WTC11 (cell line): ENCODE data around the gene MAS1. TPM values are rescaled to one million over a fixed set of nuclear protein-coding genes. Genes with fewer than 3 reads are reported as not detected.

Source experiments
- ATAC-seq: fragments of 200-7000 bp; cut with Tn5 transposase; 2 replicates; pipeline ENCODE4 v1.10.0; 2021; ENCODE audit warnings: mild to moderate bottlenecking, moderate library complexity
- CTCF ChIA-PET: fragments of 300-600 bp; sonication (Branson Sonifier 250); formaldehyde crosslinking; loops from one replicate; lab custom pipeline; 2021; ENCODE audit warnings: antibody characterized with exemption; lab: Charles Lee
- POLR2A ChIA-PET: fragments of 350-600 bp; sonication (Branson Sonifier 250); formaldehyde crosslinking; loops from one replicate; lab custom pipeline; 2021; ENCODE audit warnings: antibody characterized with exemption; lab: Charles Lee
- DNase-seq: peaks from one replicate; pipeline ENCODE4 v3.0.0; 2021; ENCODE audit warnings: low spot score
- H3K27ac Mint-ChIP-seq: 2 replicates; pipeline ENCODE4 v1.8.0; 2021; ENCODE audit warnings: mixed read lengths
- H3K27me3 Mint-ChIP-seq: 2 replicates; pipeline ENCODE4 v1.8.0; 2021; ENCODE audit warnings: low read depth, mild to moderate bottlenecking, moderate library complexity, mixed read lengths
- H3K36me3 Mint-ChIP-seq: 2 replicates; pipeline ENCODE4 v1.8.0; 2021; ENCODE audit warnings: mixed read lengths
- H3K4me1 Mint-ChIP-seq: 2 replicates; pipeline ENCODE4 v1.8.0; 2022; ENCODE audit warnings: mixed read lengths
- H3K4me3 Mint-ChIP-seq: 2 replicates; pipeline ENCODE4 v1.8.0; 2021; ENCODE audit warnings: mild to moderate bottlenecking, moderate library complexity, mixed read lengths
- H3K9me3 Mint-ChIP-seq: 2 replicates; pipeline ENCODE4 v1.8.0; 2021; ENCODE audit warnings: mixed read lengths
- CTCF ChIP-seq: fragments of 200-600 bp; IDR thresholded peaks from 2 replicates; pipeline ENCODE4 v1.8.0; 2022; ENCODE audit warnings: antibody characterized with exemption
- E2F1 ChIP-seq: sonication (generic); formaldehyde crosslinking; IDR thresholded peaks from 2 replicates; pipeline ENCODE4 v1.8.0; 2022; ENCODE audit warnings: mild to moderate bottlenecking, missing genetic modification reagents
- E2F5 ChIP-seq: sonication (generic); formaldehyde crosslinking; IDR thresholded peaks from 2 replicates; pipeline ENCODE4 v1.8.1; 2022; ENCODE audit warnings: mild to moderate bottlenecking, moderate library complexity, missing genetic modification reagents
- ERG ChIP-seq: fragments of 250-450 bp; sonication (Bioruptor Pico); IDR thresholded peaks from 2 replicates; pipeline ENCODE4 v1.8.0; 2021; ENCODE audit warnings: mild to moderate bottlenecking
- ESRRA ChIP-seq: sonication (generic); formaldehyde crosslinking; IDR thresholded peaks from 2 replicates; pipeline ENCODE4 v1.8.1; 2022; ENCODE audit warnings: mild to moderate bottlenecking, missing genetic modification reagents, borderline replicate concordance
- IRF2 ChIP-seq: sonication (generic); formaldehyde crosslinking; IDR thresholded peaks from 2 replicates; pipeline ENCODE4 v1.8.0; 2022; ENCODE audit warnings: low read depth, missing genetic modification reagents, borderline replicate concordance
- JAZF1 ChIP-seq: fragments of 250-450 bp; sonication (Bioruptor Pico); IDR thresholded peaks from 2 replicates; pipeline ENCODE4 v1.9.0; 2021; ENCODE audit warnings: moderate library complexity, mild to moderate bottlenecking, inconsistent platforms
- KAT7 ChIP-seq: sonication (generic); formaldehyde crosslinking; IDR thresholded peaks from 2 replicates; pipeline ENCODE4 v1.8.1; 2023; ENCODE audit warnings: missing genetic modification reagents, mild to moderate bottlenecking, borderline replicate concordance
- NFATC4 ChIP-seq: fragments of 250-450 bp; sonication (Bioruptor Pico); IDR thresholded peaks from 2 replicates; pipeline ENCODE4 v1.9.0; 2021; ENCODE audit warnings: mild to moderate bottlenecking
- NFYB ChIP-seq: sonication (generic); formaldehyde crosslinking; conservative IDR thresholded peaks from 2 replicates; pipeline ENCODE4 v1.8.0; 2022; ENCODE audit warnings: low read depth, missing genetic modification reagents
- NR2C2 ChIP-seq: sonication (generic); formaldehyde crosslinking; IDR thresholded peaks from 2 replicates; pipeline ENCODE4 v1.8.0; 2022; ENCODE audit warnings: mild to moderate bottlenecking, missing genetic modification reagents
- PRDM15 ChIP-seq: sonication (generic); formaldehyde crosslinking; IDR thresholded peaks from 2 replicates; pipeline ENCODE4 v1.8.0; 2022; ENCODE audit warnings: missing genetic modification reagents
- STAT6 ChIP-seq: sonication (generic); formaldehyde crosslinking; conservative IDR thresholded peaks from 2 replicates; pipeline ENCODE4 v1.8.1; 2023; ENCODE audit warnings: mild to moderate bottlenecking, low read depth, missing genetic modification reagents, moderate library complexity
- TCF7 ChIP-seq: sonication (generic); formaldehyde crosslinking; IDR thresholded peaks from 2 replicates; pipeline ENCODE4 v1.8.0; 2022; ENCODE audit warnings: mild to moderate bottlenecking, low read depth, missing genetic modification reagents, moderate library complexity
- USF2 ChIP-seq: sonication (generic); formaldehyde crosslinking; IDR thresholded peaks from 2 replicates; pipeline ENCODE4 v1.8.1; 2023; ENCODE audit warnings: mild to moderate bottlenecking, missing genetic modification reagents, moderate library complexity
- ZNF416 ChIP-seq: fragments of 250-450 bp; sonication (Bioruptor Pico); IDR thresholded peaks from 2 replicates; pipeline ENCODE4 v1.9.0; 2021; ENCODE audit warnings: mild to moderate bottlenecking, inconsistent platforms
- ZNF425 ChIP-seq: fragments of 250-450 bp; sonication (Bioruptor Pico); conservative IDR thresholded peaks from 2 replicates; pipeline ENCODE4 v1.9.0; 2021; ENCODE audit warnings: mild to moderate bottlenecking
- ZNF671 ChIP-seq: fragments of 250-450 bp; sonication (Bioruptor Pico); IDR thresholded peaks from 2 replicates; pipeline ENCODE4 v1.8.0; 2021; ENCODE audit warnings: mild to moderate bottlenecking
- total RNA-seq: library from RNA; stranded (reverse); gene quantifications from 3 replicates; pipeline ENCODE4 v1.2.3, GENCODE V29; 2021

MAS1 gene
- total RNA-seq, 1 experiment from 2014 or later = 0.68 TPM

- TF ChIP-seq USF2 (CRISPR knock-in tag) = no peak
These were observed 17.7 kb downstream of the MAS1 start (continued) for GRCh38 chr6:159908535-159908934.

GRCh38 chr6:159908979-159909378 lies 18.2 kb downstream of the MAS1 start:
- H3K27ac Mint-ChIP-seq = no peak overlapping the region
- H3K36me3 Mint-ChIP-seq = no peaks in the 10 kb centered on the region
- DNase-seq (no peak), ATAC-seq (no peak)
- peaks cover 9% of the 10 kb centered on the region for H3K9me3 Mint-ChIP-seq
- peaks cover 15% of the 10 kb centered on the region for H3K4me1 Mint-ChIP-seq
- ChIA-PET POLR2A (no interaction called here), CTCF (interaction anchor here (1.2 kb wide), 1 partner anchor 45 kb away, joined by 3 read pairs; no protein-coding TSS in a partner anchor)
- H3K4me3 Mint-ChIP-seq = no peak overlapping the region
- H3K27me3 Mint-ChIP-seq = peaks cover 3% of the 10 kb centered on the region
- no peak for TF ChIP-seq PRDM15 (CRISPR knock-in tag)
- no peak for TF ChIP-seq TCF7 (CRISPR knock-in tag)
- TF ChIP-seq STAT6 = no peak
- TF ChIP-seq IRF2 (CRISPR knock-in tag) = no peak
- no peak for TF ChIP-seq E2F1
- TF ChIP-seq ZNF416 (CRISPR knock-in tag) = no peak
- TF ChIP-seq USF2 (CRISPR knock-in tag) = no peak
- TF ChIP-seq KAT7 (CRISPR knock-in tag) = no peak
- TF ChIP-seq NR2C2 (CRISPR knock-in tag) = no peak
- no peak for TF ChIP-seq ERG
- TF ChIP-seq JAZF1 (CRISPR knock-in tag) = no peak
- TF ChIP-seq NFATC4 (CRISPR knock-in tag) = no peak

- Mint-ChIP-seq H3K36me3 (no peaks in the 10 kb centered on the region), H3K4me1 (peaks cover 19% of the 10 kb centered on the region), H3K9me3 (peaks cover 9% of the 10 kb centered on the region), H3K4me3 (no peak overlapping the region), H3K27ac (no peak overlapping the region), H3K27me3 (peaks cover 3% of the 10 kb centered on the region)
- ATAC-seq = no peak
- CTCF ChIA-PET = no interaction called here
- POLR2A ChIA-PET = no interaction called here
- TF ChIP-seq NFATC4 (CRISPR knock-in tag) (no peak), E2F5 (CRISPR knock-in tag) (no peak), CTCF (no peak), ZNF671 (CRISPR knock-in tag) (no peak), ZNF425 (CRISPR knock-in tag) (no peak), ESRRA (no peak), NFYB (no peak)
- DNase-seq = no peak
These were observed 19.6 kb downstream of the MAS1 start for GRCh38 chr6:159910342-159910741.
